Prostate gland (tissue), 2 donors: Measurements from ENCODE around the gene KAZN.

Experiments
- CTCF ChIP-seq, 4 experiments: fragments of 200-600 bp in 2 of 4; fragments of 450-650 bp in 2 of 4; sonication (generic) in 2 of 4; IDR thresholded peaks; 1 replicate in 3 of 4; 2 replicates in 1 of 4; pipeline ENCODE4 v1.5.1; 2016 to 2019; ENCODE audit warnings: antibody characterized with exemption in 4 of 4, mild to moderate bottlenecking in 2 of 4, moderate library complexity in 2 of 4
- POLR2AphosphoS5 ChIP-seq: sonication (generic); formaldehyde crosslinking; IDR thresholded peaks from one replicate; pipeline ENCODE4 v1.6.1; 2017; ENCODE audit warnings: antibody characterized with exemption

- no peak for TF ChIP-seq CTCF (IDR thresholded peaks at IDR 0.05)
- no peak for TF ChIP-seq POLR2AphosphoS5
These were observed 441.4 kb downstream of the KAZN start for GRCh38 chr1:15039901-15040300.
